ENCODE measurements around the gene EMC8. TPM values are rescaled to one million over a fixed set of nuclear protein-coding genes. Genes with fewer than 3 reads are reported as not detected.

Gene EMC8
- total RNA-seq, 2 experiments from 2014 or later: 33.3 to 43.0 TPM

DNA sequence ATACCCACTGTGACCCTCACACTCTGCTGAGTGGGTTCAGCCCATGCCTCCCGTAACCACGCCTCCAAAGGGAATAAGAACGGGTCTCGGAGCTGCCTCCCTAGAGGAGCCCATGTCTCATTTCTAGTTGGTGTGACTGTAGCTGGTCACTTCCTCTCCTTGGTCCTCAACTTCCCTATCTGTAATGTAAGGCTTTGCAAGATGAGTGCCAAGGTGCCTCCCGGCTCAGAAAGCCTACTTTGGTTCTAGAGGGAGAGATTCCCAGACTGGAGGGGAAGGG lies 69.2 kb downstream of the EMC8 start:
- CTCF ChIA-PET: interaction anchor here (1.1 kb wide), 1 partner anchor 29 kb away, joined by 5 read pairs; no protein-coding TSS in a partner anchor
- no peaks in the 10 kb centered on the region for H3K27me3 Mint-ChIP-seq (ENCODE audit: low read depth)
- H3K4me3 Mint-ChIP-seq: no peak overlapping the region
- ATAC-seq (no peak), DNase-seq (no peak)
- H3K36me3 Mint-ChIP-seq (ENCODE audit: low read depth): no peaks in the 10 kb centered on the region
- H3K9me3 Mint-ChIP-seq (ENCODE audit: insufficient read depth): no peaks in the 10 kb centered on the region
- H3K4me1 Mint-ChIP-seq (ENCODE audit: low read depth): peaks cover 12% of the 10 kb centered on the region
- POLR2A ChIA-PET: no interaction called here
- no peak overlapping the region for H3K27ac Mint-ChIP-seq

DNA sequence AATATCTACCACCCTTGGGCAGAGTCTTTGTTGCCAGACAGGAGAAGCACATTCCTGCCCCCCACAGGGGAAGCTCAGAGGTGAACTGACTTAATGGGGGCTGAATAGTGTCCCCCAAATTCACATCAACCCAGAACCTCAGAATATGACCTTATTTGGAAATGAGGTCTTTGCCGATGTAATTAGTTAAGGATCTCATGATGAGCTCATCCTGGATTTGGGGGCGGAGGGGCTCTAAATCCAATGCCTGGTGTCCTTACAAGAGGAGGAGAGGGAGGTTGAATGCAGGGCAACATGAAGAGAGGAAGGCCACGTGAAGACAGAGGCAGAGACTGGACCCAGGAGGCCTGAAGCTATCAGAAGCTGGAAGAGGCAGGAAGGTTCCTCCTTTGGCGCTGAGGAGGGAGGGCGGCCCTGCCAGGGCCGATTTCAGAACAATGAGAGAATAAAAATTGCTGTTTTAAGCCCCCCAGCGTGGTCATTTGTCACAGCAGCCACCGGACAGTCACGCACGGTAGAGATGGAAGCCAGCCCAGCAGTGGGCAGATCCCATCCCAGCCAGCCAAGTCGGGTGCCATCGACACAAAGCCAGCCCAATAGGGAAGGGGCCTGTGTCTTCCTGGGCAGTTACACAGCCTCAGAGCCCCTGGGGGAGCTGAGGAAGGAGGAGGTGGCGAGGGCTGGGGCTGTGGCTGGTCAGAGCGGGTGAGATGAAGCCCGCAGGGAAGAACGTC lies 69.7 kb downstream of the EMC8 start:
- ATAC-seq (no peak), DNase-seq (no peak)
- H3K4me3 Mint-ChIP-seq: no peak overlapping the region
- peaks cover 7% of the 10 kb centered on the region for H3K4me1 Mint-ChIP-seq (ENCODE audit: low read depth)
- CTCF ChIA-PET: interaction anchor here (0.5 to 1.1 kb wide), 3 partner anchors 10 to 379 kb away, joined by 3 to 7 read pairs (median 5); no protein-coding TSS in a partner anchor
- POLR2A ChIA-PET: no interaction called here
- H3K27me3 Mint-ChIP-seq (ENCODE audit: low read depth): no peaks in the 10 kb centered on the region
- no peaks in the 10 kb centered on the region for H3K9me3 Mint-ChIP-seq (ENCODE audit: insufficient read depth)
- H3K36me3 Mint-ChIP-seq (ENCODE audit: low read depth): no peaks in the 10 kb centered on the region
- no peak overlapping the region for H3K27ac Mint-ChIP-seq

DNA sequence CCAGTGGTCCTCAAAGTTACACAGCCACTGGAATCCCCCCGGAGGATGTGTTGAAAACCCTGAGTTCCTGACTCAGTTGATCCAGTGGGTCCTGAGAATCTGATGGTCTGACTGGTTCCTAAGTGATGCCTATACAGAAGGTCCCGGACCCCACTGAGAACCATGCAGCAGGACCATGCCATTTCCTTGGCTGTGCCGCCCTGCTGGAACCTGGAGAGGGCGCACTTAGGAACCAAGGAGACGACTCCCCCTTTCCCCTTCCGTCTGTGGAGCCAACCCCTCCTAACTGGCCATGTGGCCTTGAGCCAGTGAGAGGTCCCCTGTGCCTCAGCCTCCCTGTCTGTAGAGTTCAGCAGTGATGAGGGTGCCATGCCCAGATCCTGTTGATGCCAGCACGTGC lies 70.5 kb downstream of the EMC8 start:
- no peak overlapping the region for H3K4me3 Mint-ChIP-seq
- no peak for ATAC-seq
- POLR2A ChIA-PET: no interaction called here
- H3K4me1 Mint-ChIP-seq (ENCODE audit: low read depth): peaks cover 3% of the 10 kb centered on the region
- H3K27me3 Mint-ChIP-seq (ENCODE audit: low read depth): peaks cover 3% of the 10 kb centered on the region
- no peaks in the 10 kb centered on the region for H3K9me3 Mint-ChIP-seq (ENCODE audit: insufficient read depth)
- CTCF ChIA-PET: interaction anchor here (1.0 to 1.1 kb wide), 2 partner anchors 10 to 31 kb away, joined by 5 to 7 read pairs; no protein-coding TSS in a partner anchor
- no peaks in the 10 kb centered on the region for H3K36me3 Mint-ChIP-seq (ENCODE audit: low read depth)
- no peak for DNase-seq
- no peak overlapping the region for H3K27ac Mint-ChIP-seq

Small RNA genes lying within 50 kb of the gene (microRNA-seq; reads per million reads assigned to microRNA genes)
- gene MIR1910: not detected

Other genes starting within 250 kb of the EMC8 start
- 10 to 100 TPM; 48.9 to 51.4 TPM for gene GSE1, start 186.2 kb downstream of the EMC8 start, total RNA-seq
- gene GINS2, start 110.6 kb downstream of the EMC8 start, total RNA-seq: 10 to 100 TPM; 51.3 to 53.5 TPM
- gene C16orf74, start 48.4 kb downstream of the EMC8 start, total RNA-seq: under 1 TPM; 0.21 TPM
- gene COX4I1, start 151 bp upstream of the EMC8 start, total RNA-seq: 100 to 1,000 TPM; 505 to 520 TPM
- gene IRF8, start 99.6 kb upstream of the EMC8 start, total RNA-seq: 10 to 100 TPM; 22.9 to 24.0 TPM

Measured in activated CD8-positive, alpha-beta T cell treated with anti-CD3 and anti-CD28 coated beads, Interleukin-2, amount 10 ng/mL, durations not matched to agents 7 days and 5 days (primary cell).